ENCODE results near the gene PLEKHG1. TPM values are rescaled to one million over a fixed set of nuclear protein-coding genes. Genes with fewer than 3 reads are reported as not detected.

The PLEKHG1 gene
- 0.32 to 1.3 TPM (median 0.58 TPM) in 5 replicates for total RNA-seq (2022; extraction: Qiagen RNA extraction)

GRCh38 chr6:150599199-150600009, at the start of gene PLEKHG1:
Gene PLEKHG1, plus strand, starts transcription at chr6:150599885. Its CDS starts 133,797 bp downstream, at chr6:150733682.

Other genes starting within 250 kb of the PLEKHG1 start
- 0.01 to 0.02 TPM (median 0.01 TPM) in 3 of 5 replicates, not detected in the others for gene IYD, start 230.9 kb upstream of the PLEKHG1 start, total RNA-seq (2022; extraction: Qiagen RNA extraction)